HAP-1 (cell line): ENCODE measurements around the gene FBXL4.

Experiments used
- DNase-seq, 2 experiments: peaks; one replicate each; pipeline ENCODE4 v3.0.0-alpha.2; 2016 to 2020; ENCODE audit warnings: low spot score in 2 of 2
- H3K27me3 ChIP-seq: fragments of 250-450 bp; sonication (Bioruptor Pico); 2 replicates; pipeline ENCODE4 v1.5.1; 2020; ENCODE audit warnings: low read depth, mild to moderate bottlenecking, moderate library complexity
- H3K36me3 ChIP-seq: fragments of 250-450 bp; sonication (Bioruptor Pico); replicated peaks from 2 replicates; pipeline ENCODE4 v1.5.1; 2020; ENCODE audit warnings: mild to moderate bottlenecking
- H3K4me1 ChIP-seq: fragments of 250-450 bp; sonication (Bioruptor Pico); 2 replicates; pipeline ENCODE4 v1.5.1; 2020; ENCODE audit warnings: mild to moderate bottlenecking
- H3K4me3 ChIP-seq: fragments of 250-450 bp; sonication (Bioruptor Pico); 2 replicates; pipeline ENCODE4 v1.5.1; 2020; ENCODE audit warnings: mild to moderate bottlenecking, moderate library complexity
- H3K9me3 ChIP-seq: fragments of 250-450 bp; sonication (Bioruptor Pico); 2 replicates; pipeline ENCODE4 v1.5.1; 2020; ENCODE audit warnings: mild to moderate bottlenecking, moderate library complexity
- in situ Hi-C: fragments of 300-500 bp; cut with MboI; formaldehyde crosslinking; loops from 3 replicates; pipeline ENCODE4 v1.14.3; 2020; ENCODE audit warnings: low sequenced_read_pairs, inconsistent platforms, mixed read lengths

Gene FBXL4

GRCh38 chr6:98900706-98901105 is 47.0 kb downstream of the FBXL4 start:
- H3K27me3 ChIP-seq = no peaks in the 10 kb centered on the region
- no peaks in the 10 kb centered on the region for H3K4me1 ChIP-seq
- no peak for DNase-seq
- H3K4me3 ChIP-seq = no peak overlapping the region
- no peaks in the 10 kb centered on the region for H3K9me3 ChIP-seq
- in situ Hi-C loops = no loop called here
- H3K36me3 ChIP-seq = peaks cover 18% of the 10 kb centered on the region

- Histone ChIP-seq H3K9me3 (no peaks in the 10 kb centered on the region), H3K4me3 (no peak overlapping the region), H3K36me3 (peaks cover 7% of the 10 kb centered on the region; the same call in 1 of the 2 replicates), H3K4me1 (peaks cover 2% of the 10 kb centered on the region; the same call in 1 of the 2 replicates), H3K27me3 (no peaks in the 10 kb centered on the region)
- DNase-seq = no peak
- in situ Hi-C loops = loop anchor here (25.0 kb wide), 1 partner anchor 217 kb away; no protein-coding TSS in a partner anchor
Observed at GRCh38 chr6:98894810-98895209, 52.9 kb downstream of the FBXL4 start.

- H3K36me3 ChIP-seq = peaks cover 4% of the 10 kb centered on the region
- in situ Hi-C loops = loop anchor here (25.0 kb wide), 1 partner anchor 225 kb away; no protein-coding TSS in a partner anchor
- no peak overlapping the region for H3K4me3 ChIP-seq
- no peak for DNase-seq
- no peaks in the 10 kb centered on the region for H3K9me3 ChIP-seq
- H3K4me1 ChIP-seq = peaks cover 11% of the 10 kb centered on the region
- H3K27me3 ChIP-seq = no peaks in the 10 kb centered on the region
Observed at GRCh38 chr6:98887650-98888049, 60.1 kb downstream of the FBXL4 start.

- Histone ChIP-seq H3K4me3 (no peak overlapping the region), H3K36me3 (peaks cover 4% of the 10 kb centered on the region), H3K27me3 (no peaks in the 10 kb centered on the region), H3K4me1 (peaks cover 9% of the 10 kb centered on the region), H3K9me3 (no peaks in the 10 kb centered on the region)
- DNase-seq = no peak
- in situ Hi-C loops = loop anchor here (25.0 kb wide), 1 partner anchor 227 kb away; no protein-coding TSS in a partner anchor
Observed at GRCh38 chr6:98885330-98885729, 62.4 kb downstream of the FBXL4 start.

- H3K27me3 ChIP-seq = no peaks in the 10 kb centered on the region
- in situ Hi-C loops = loop anchor here (25.0 kb wide), 1 partner anchor 232 kb away; no protein-coding TSS in a partner anchor
- no peaks in the 10 kb centered on the region for H3K36me3 ChIP-seq
- peaks cover 6% of the 10 kb centered on the region; the same call in 1 of the 2 replicates for H3K4me1 ChIP-seq
- no peak for DNase-seq
- no peak overlapping the region for H3K4me3 ChIP-seq
- no peaks in the 10 kb centered on the region for H3K9me3 ChIP-seq
Observed at GRCh38 chr6:98880486-98880885, 67.3 kb downstream of the FBXL4 start.

GRCh38 chr6:98877250-98877649 is 70.5 kb downstream of the FBXL4 start:
- no peak for DNase-seq
- H3K9me3 ChIP-seq = no peaks in the 10 kb centered on the region
- H3K4me3 ChIP-seq = no peak overlapping the region
- no peaks in the 10 kb centered on the region for H3K36me3 ChIP-seq
- no peaks in the 10 kb centered on the region for H3K4me1 ChIP-seq
- in situ Hi-C loops = loop anchor here (25.0 kb wide), 1 partner anchor 235 kb away; no protein-coding TSS in a partner anchor
- no peaks in the 10 kb centered on the region for H3K27me3 ChIP-seq

- in situ Hi-C loops = loop anchor here (25.0 kb wide), 1 partner anchor 237 kb away; no protein-coding TSS in a partner anchor
- Histone ChIP-seq H3K4me3 (no peak overlapping the region), H3K27me3 (no peaks in the 10 kb centered on the region), H3K9me3 (no peaks in the 10 kb centered on the region), H3K4me1 (no peaks in the 10 kb centered on the region), H3K36me3 (no peaks in the 10 kb centered on the region)
- DNase-seq = no peak
Observed at GRCh38 chr6:98875375-98875774, 72.4 kb downstream of the FBXL4 start.

- Histone ChIP-seq H3K36me3 (no peaks in the 10 kb centered on the region), H3K4me1 (no peaks in the 10 kb centered on the region), H3K4me3 (no peak overlapping the region), H3K9me3 (no peaks in the 10 kb centered on the region), H3K27me3 (no peaks in the 10 kb centered on the region)
- in situ Hi-C loops = no loop called here
- no peak for DNase-seq
Observed at GRCh38 chr6:98871821-98872220, 75.9 kb downstream of the FBXL4 start.

GRCh38 chr6:98871057-98871456 is 76.7 kb downstream of the FBXL4 start:
- no peak for DNase-seq

GRCh38 chr6:98864497-98864896 is 83.2 kb downstream of the FBXL4 start:
- H3K27me3 ChIP-seq = no peaks in the 10 kb centered on the region
- in situ Hi-C loops = no loop called here
- no peak for DNase-seq
- H3K36me3 ChIP-seq = no peaks in the 10 kb centered on the region
- H3K4me3 ChIP-seq = no peak overlapping the region
- H3K4me1 ChIP-seq = no peaks in the 10 kb centered on the region
- no peaks in the 10 kb centered on the region for H3K9me3 ChIP-seq

More at GRCh38 chr6:98871057-98871456, 76.7 kb downstream of the FBXL4 start:
- no peaks in the 10 kb centered on the region for H3K4me1 ChIP-seq
- no peak overlapping the region for H3K4me3 ChIP-seq
- H3K9me3 ChIP-seq = no peaks in the 10 kb centered on the region
- H3K36me3 ChIP-seq = no peaks in the 10 kb centered on the region
- H3K27me3 ChIP-seq = no peaks in the 10 kb centered on the region
- in situ Hi-C loops = no loop called here

GRCh38 chr6:98848539-98849242 is 99.1 kb downstream of the FBXL4 start:
- Histone ChIP-seq H3K27me3 (no peaks in the 10 kb centered on the region), H3K36me3 (no peaks in the 10 kb centered on the region), H3K4me3 (no peak overlapping the region), H3K4me1 (peaks cover 6% of the 10 kb centered on the region; the same call in 1 of the 2 replicates), H3K9me3 (no peaks in the 10 kb centered on the region)
- in situ Hi-C loops = loop anchor here (25.0 kb wide), 3 partner anchors 211 to 811 kb away; no protein-coding TSS in a partner anchor
- DNase-seq = no peak

- Histone ChIP-seq H3K27me3 (no peaks in the 10 kb centered on the region), H3K9me3 (no peaks in the 10 kb centered on the region), H3K4me1 (peaks cover 6% of the 10 kb centered on the region; the same call in 1 of the 2 replicates), H3K36me3 (no peaks in the 10 kb centered on the region), H3K4me3 (no peak overlapping the region)
- DNase-seq = no peak
- in situ Hi-C loops = loop anchor here (25.0 kb wide), 3 partner anchors 211 to 811 kb away; no protein-coding TSS in a partner anchor
Observed at GRCh38 chr6:98847779-98848538, 99.8 kb downstream of the FBXL4 start.

- no peaks in the 10 kb centered on the region for H3K27me3 ChIP-seq
- no peak overlapping the region for H3K4me3 ChIP-seq
- H3K4me1 ChIP-seq = peaks cover 6% of the 10 kb centered on the region; the same call in 1 of the 2 replicates
- H3K36me3 ChIP-seq = no peaks in the 10 kb centered on the region
- no peak for DNase-seq
- no peaks in the 10 kb centered on the region for H3K9me3 ChIP-seq
- in situ Hi-C loops = loop anchor here (25.0 kb wide), 3 partner anchors 210 to 810 kb away; no protein-coding TSS in a partner anchor
Observed at GRCh38 chr6:98847416-98847778, 100.3 kb downstream of the FBXL4 start.

- Histone ChIP-seq H3K27me3 (no peaks in the 10 kb centered on the region), H3K36me3 (no peaks in the 10 kb centered on the region), H3K4me1 (peaks cover 6% of the 10 kb centered on the region; the same call in 1 of the 2 replicates), H3K9me3 (no peaks in the 10 kb centered on the region), H3K4me3 (no peak overlapping the region)
- in situ Hi-C loops = loop anchor here (25.0 kb wide), 3 partner anchors 209 to 809 kb away; no protein-coding TSS in a partner anchor
- DNase-seq = no peak
Observed at GRCh38 chr6:98846021-98846380, 101.7 kb downstream of the FBXL4 start.
